GM19240 (cell line): ENCODE data around the gene SLFN14.
"Not testable (repeated sequence)": the region's sequence is repeated elsewhere in the genome, so short reads cannot be mapped to it uniquely, and the experiment has no call there.

Source experiments
- DNase-seq: peaks from one replicate; pipeline ENCODE4 v3.0.0; 2011; ENCODE audit warnings: low spot score; ENCODE audit not compliant: insufficient read length

The SLFN14 gene

GRCh38 chr17:35560703-35561102, at the start of gene SLFN14:
Gene SLFN14, minus strand, starts transcription at chr17:35560819. Its CDS starts 2,757 bp downstream, at chr17:35558062.
- no peak for DNase-seq

- no peak for DNase-seq
Observed at GRCh38 chr17:35609831-35610230, 49.2 kb upstream of the SLFN14 start.

DNA sequence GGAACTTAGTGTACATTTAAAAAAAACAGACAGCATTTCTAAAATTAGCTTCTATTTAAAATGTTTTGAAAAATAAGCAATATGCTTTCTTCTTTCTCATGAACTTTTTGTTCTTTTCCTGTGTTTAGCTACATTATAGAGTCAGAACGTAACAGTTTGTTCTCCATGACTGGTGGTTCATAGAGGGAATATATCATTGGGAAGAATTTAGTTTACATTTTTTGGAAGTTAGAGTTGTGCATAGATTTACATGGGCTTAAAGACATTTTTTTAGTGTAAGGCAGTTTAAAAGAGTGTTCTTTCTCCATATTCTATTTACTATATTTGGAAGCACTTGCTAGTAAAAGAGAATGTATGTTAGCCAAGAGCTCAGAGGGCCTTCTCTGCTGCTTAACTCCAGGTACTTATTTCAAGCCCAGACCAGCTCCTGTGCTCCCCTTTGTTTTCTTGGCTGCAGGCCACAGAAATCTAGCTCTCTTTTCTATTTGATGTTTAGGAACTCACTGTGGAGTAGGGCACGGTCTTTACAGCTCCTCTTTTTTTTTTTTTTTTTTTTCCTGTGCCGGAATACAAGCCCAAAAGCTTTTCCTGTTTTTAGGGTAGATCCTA, 46.7 kb upstream of the SLFN14 start:
- no peak for DNase-seq

DNA sequence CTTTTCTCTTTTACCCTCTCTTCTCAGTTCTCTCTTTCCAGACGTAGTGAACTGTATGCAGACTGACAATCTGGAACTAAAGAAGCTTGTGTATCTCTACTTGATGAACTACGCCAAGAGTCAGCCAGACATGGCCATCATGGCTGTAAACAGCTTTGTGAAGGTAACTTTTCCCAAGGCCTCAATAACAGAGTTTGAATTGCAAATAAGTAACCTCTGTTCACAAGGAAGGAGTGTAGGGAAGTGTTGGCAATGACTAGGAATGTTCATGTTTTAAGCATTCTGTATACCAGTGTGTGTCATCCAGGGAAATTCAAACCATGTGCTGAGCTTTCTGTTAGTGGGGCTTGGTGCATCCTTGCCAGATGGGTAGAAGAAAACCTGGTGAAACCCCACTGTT, 45.1 kb upstream of the SLFN14 start:
- DNase-seq = no peak

- DNase-seq = no peak
Observed at GRCh38 chr17:35603674-35604073, 43.1 kb upstream of the SLFN14 start.

DNA sequence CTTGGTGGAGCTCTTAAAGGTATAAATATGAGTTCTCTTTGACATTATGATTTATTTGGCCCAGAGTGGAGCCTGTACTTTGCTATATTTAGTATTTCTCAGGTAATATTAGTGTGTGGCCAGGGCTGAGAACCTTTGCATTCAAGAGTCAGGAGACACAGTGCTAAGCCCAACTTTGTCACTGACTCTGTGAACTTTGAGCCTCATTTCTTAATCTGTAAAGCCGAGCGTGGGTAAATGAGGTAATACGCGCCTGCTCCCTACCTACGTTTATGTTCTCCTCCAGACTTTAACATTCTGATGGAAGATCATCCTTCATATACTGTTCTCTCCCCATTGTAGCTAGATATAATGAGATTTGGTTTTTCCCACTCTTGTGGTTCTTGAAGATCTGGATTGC, 37.0 kb upstream of the SLFN14 start:
- DNase-seq = no peak

GRCh38 chr17:35596530-35597233, 36.1 kb upstream of the SLFN14 start:
- no peak for DNase-seq

DNA sequence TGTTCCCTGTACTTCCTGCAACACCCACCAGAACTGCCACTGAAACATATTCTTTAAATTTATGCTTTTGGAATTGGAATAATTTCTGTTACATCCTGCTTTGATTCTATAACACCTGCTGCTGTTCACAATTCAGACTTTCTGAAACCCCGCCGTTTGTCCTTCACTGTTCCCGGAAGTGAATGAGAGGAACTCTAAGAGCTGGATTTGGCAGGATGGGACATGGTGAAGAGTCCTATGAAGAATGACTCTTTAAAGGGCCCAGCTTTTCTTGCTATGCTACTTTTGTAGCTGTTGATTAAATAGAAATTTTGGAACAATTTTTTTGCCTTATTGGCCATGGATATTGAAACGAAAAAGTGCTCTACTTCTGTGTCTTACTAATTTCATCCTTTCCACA, 35.5 kb upstream of the SLFN14 start:
- no peak for DNase-seq

- DNase-seq = no peak
Observed at GRCh38 chr17:35588196-35588920, 27.7 kb upstream of the SLFN14 start.

DNA sequence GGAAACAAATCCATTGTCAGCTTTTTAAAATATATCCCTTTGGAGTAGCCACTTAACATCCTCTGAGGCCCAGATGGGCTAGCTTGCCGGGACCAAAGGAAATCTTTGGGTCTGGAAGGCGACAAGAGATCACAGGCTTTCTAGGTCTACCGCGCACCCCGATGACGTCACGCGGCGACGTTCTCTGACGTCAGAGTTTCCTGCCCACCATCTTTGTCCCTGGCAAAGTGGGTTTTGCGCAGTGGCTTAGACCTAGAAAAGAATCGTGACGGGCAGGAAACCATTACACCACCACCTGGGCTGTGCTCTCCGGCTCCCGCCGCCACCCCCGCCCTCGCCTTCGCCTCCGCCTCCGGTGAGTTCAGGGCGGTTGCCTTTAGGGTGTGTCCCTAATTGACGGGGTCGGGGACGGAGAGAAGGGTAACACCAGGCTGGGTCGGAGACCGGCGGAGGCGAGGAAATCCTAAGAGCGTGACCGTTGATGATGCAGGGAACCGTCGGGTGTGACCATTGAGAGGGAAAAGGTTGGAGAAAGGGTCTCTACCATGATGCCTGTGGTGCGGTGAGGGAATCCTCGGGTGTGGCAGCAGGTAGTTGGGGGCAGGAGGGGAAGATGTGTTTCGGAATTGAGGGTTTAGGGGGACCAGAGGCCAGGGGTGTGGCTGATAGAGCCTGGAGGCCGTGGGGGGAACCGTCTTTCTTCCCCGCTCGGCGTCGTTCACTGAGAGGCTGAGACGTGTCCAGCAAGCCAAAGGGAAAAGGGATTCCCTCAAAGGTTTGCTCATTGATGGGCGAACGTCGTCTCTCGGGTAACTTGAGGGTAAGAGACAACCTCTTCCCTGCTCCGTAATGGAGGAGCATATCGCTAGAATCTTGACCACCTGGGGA, 26.7 kb upstream of the SLFN14 start, which contains the start of gene AP2B1:
TSS of gene AP2B1 (plus strand) at position 249 of the 888 bp plus-strand sequence. CDS start 6,709 bp downstream, outside the sequence.
- peak; percentile 71 for DNase-seq

DNA sequence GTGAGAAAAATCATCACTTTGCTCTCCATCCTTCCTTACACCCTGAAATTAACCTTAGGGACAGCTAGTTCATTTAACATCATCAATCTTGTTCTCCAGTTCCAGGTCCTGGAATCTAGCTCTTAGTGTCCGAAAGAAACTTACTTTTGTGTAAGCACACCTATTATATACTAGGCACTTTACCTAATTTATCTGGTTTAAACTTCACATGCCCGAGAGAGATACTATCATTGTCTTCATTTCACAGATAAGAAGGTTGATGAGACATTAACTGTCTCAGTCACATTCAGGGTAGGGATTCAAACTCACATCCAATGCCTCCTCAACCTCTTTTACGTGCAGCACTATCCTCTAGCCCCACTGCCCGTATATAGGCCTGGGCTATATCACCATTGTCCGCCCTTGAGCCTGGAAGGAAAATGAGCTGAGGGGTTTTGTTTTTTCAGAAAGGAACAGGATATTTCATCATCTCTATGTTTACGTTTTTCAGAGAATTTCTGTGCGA, 26.0 kb upstream of the SLFN14 start:
- DNase-seq = no peak

- no peak for DNase-seq
Observed at GRCh38 chr17:35584061-35584460, 23.4 kb upstream of the SLFN14 start.

DNA sequence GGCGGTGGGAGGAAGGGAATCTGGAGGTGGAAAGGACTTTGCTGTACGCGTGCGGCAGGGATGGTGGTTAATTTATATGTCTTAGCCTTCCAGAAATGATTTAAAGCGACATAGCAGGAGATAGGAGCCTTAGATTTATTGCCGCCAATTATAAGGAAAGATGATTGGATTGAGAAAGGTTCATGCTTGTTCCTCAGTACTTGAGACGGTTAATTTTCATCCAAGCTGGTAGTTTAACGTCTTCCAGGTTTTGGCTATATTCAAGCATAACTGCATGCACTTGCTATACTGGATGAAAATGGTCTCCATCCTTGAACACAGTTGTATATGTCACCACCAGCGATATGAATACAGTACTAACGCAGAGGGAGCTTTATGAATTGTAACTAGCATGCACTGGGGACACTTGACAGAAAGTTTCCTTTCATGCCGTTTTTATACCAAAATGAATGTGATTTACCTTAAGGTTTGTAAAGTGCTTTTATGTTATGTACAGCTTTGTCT, 18.4 kb upstream of the SLFN14 start:
- DNase-seq = no peak

GRCh38 chr17:35578197-35578928, 17.7 kb upstream of the SLFN14 start, which contains the start of gene PEX12:
Gene PEX12, minus strand, starts transcription at chr17:35578571. Its CDS starts 550 bp downstream, at chr17:35578021.
- DNase-seq = peak; percentile 58

- DNase-seq = no peak
Observed at GRCh38 chr17:35577830-35578196, 17.2 kb upstream of the SLFN14 start.

- DNase-seq = no peak
Observed at GRCh38 chr17:35575759-35576158, 15.1 kb upstream of the SLFN14 start.

- DNase-seq = no peak
Observed at GRCh38 chr17:35569405-35569804, 8.8 kb upstream of the SLFN14 start.

DNA sequence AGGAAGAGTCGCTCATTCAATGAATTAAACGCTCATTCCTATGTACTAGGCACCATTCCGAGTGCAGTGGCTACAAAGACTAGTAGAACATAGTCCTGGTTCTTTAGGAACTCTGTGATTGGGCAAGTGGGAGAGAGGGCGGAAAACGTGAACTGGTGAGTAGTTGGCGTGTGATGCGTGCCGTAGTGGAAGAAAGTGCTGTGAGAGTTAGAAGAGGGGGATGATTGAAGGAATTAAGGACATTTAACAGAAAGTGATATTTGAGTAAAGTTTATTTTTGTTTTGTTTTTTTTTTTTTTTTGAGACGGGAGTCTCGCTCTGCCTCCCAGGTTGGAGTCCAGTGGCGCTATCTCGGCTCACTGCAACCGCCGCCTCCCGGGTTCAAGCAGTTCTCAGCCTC, 7.9 kb upstream of the SLFN14 start:
- no peak for DNase-seq

GRCh38 chr17:35566968-35567367, 6.3 kb upstream of the SLFN14 start:
- no peak for DNase-seq

DNA sequence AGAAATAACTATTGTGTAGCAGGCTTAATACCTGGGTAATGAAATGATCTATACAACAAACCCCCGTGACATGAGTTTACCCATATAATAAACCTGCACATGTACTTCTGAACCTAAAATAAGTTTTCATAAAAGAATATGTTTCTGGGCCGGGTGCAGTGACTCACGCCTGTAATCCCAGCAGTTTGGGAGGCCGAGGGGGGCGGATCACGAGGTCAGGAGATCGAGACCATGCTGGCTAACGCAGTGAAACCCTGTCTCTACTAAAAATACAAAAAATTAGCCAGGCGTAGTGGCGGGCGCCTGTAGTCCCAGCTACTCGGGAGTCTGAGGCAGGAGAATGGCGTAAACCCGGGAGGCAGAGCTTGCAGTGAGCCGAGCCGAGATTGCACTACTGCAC, 2.6 kb upstream of the SLFN14 start:
- not testable (repeated sequence) for DNase-seq
